Measurements from ENCODE around the gene ZNF668. TPM values are rescaled to one million over a fixed set of nuclear protein-coding genes. Genes with fewer than 3 reads are reported as not detected.

Gene ZNF668
- 1 to 10 TPM; 6.9 to 7.8 TPM for total RNA-seq

- H3K36me3 Mint-ChIP-seq (ENCODE audit: insufficient read depth in 2 of 2) = peaks cover 2 to 8% of the 10 kb centered on the region in 2 donors
These were observed at the start of gene ZNF668, which contains the start of gene ZNF646 for GRCh38 chr16:31073970-31074813. Gene ZNF668, minus strand, starts transcription at chr16:31074240. Its CDS starts 9,781 bp downstream, at chr16:31064459. Gene ZNF646, plus strand, starts transcription at chr16:31074422. Its CDS starts 1,903 bp downstream, at chr16:31076325.

GRCh38 chr16:31120129-31120528 is 46.1 kb upstream of the ZNF668 start:
- no peak for DNase-seq
- Mint-ChIP-seq H3K4me1 (ENCODE audit: low read depth) (peaks cover 23% of the 10 kb centered on the region), H3K4me3 (no peak overlapping the region), H3K9me3 (no peaks in the 10 kb centered on the region), H3K27ac (no peak overlapping the region), H3K36me3 (ENCODE audit: insufficient read depth in 2 of 2) (peaks cover 4 to 17% of the 10 kb centered on the region in 2 donors), H3K27me3 (ENCODE audit: low read depth) (no peaks in the 10 kb centered on the region)
- ATAC-seq (replicated peaks in 1 of 2) = no peak

More at GRCh38 chr16:31073970-31074813, at the start of gene ZNF668, which contains the start of gene ZNF646:
- ATAC-seq (replicated peaks in 1 of 2) = peak; percentile 82 to 83
- DNase-seq = peak; percentile 97 to 99
- Mint-ChIP-seq H3K27ac (peak within 1 kb of the TSS; percentile 93), H3K4me3 (peak within 1 kb of the TSS; percentile 90 to 100), H3K4me1 (ENCODE audit: low read depth) (peaks cover 40% of the 10 kb centered on the region), H3K9me3 (no peaks in the 10 kb centered on the region), H3K27me3 (ENCODE audit: low read depth) (no peaks in the 10 kb centered on the region)

GRCh38 chr16:31118223-31119155 is 44.4 kb upstream of the ZNF668 start:
- DNase-seq (no peak), ATAC-seq (replicated peaks in 1 of 2) (no peak)
- Mint-ChIP-seq H3K4me3 (peak overlapping the region; percentile 82), H3K36me3 (ENCODE audit: insufficient read depth in 2 of 2) (peaks cover 4 to 18% of the 10 kb centered on the region in 2 donors), H3K27ac (peak overlapping the region; percentile 71), H3K9me3 (no peaks in the 10 kb centered on the region), H3K4me1 (ENCODE audit: low read depth) (peaks cover 36% of the 10 kb centered on the region), H3K27me3 (ENCODE audit: low read depth) (no peaks in the 10 kb centered on the region)

- DNase-seq = peak; percentile 97 to 99
- H3K9me3 Mint-ChIP-seq = no peaks in the 10 kb centered on the region
- peaks cover 38% of the 10 kb centered on the region for H3K4me1 Mint-ChIP-seq (ENCODE audit: low read depth)
- H3K4me3 Mint-ChIP-seq = peak within 1 kb of the TSS; percentile 82
- peaks cover 4 to 18% of the 10 kb centered on the region in 2 donors for H3K36me3 Mint-ChIP-seq (ENCODE audit: insufficient read depth in 2 of 2)
- H3K27ac Mint-ChIP-seq = peak within 1 kb of the TSS; percentile 71
- H3K27me3 Mint-ChIP-seq (ENCODE audit: low read depth) = no peaks in the 10 kb centered on the region
- ATAC-seq (replicated peaks in 1 of 2) = peak; percentile 94 to 95
These were observed 43.6 kb upstream of the ZNF668 start, which contains the start of gene KAT8 for GRCh38 chr16:31117384-31118222. Gene KAT8, plus strand, starts transcription at chr16:31117664. Its CDS starts 18 bp downstream, at chr16:31117682.

- DNase-seq (no peak), ATAC-seq (replicated peaks in 1 of 2) (no peak)
- Mint-ChIP-seq H3K9me3 (no peaks in the 10 kb centered on the region), H3K27me3 (ENCODE audit: low read depth) (no peaks in the 10 kb centered on the region), H3K36me3 (ENCODE audit: insufficient read depth in 2 of 2) (peaks cover 0 to 5% of the 10 kb centered on the region in 2 donors), H3K4me3 (no peak overlapping the region), H3K4me1 (ENCODE audit: low read depth) (peaks cover 40% of the 10 kb centered on the region), H3K27ac (peak overlapping the region; percentile 62)
These were observed 40.4 kb upstream of the ZNF668 start for GRCh38 chr16:31114468-31114867.

- H3K36me3 Mint-ChIP-seq (ENCODE audit: insufficient read depth in 2 of 2) = peaks cover 0 to 1% of the 10 kb centered on the region in 2 donors
- DNase-seq (no peak), ATAC-seq (replicated peaks in 1 of 2) (no peak)
- no peaks in the 10 kb centered on the region for H3K9me3 Mint-ChIP-seq
- no peak overlapping the region for H3K27ac Mint-ChIP-seq
- peaks cover 32% of the 10 kb centered on the region for H3K4me1 Mint-ChIP-seq (ENCODE audit: low read depth)
- H3K4me3 Mint-ChIP-seq = no peak overlapping the region
- H3K27me3 Mint-ChIP-seq (ENCODE audit: low read depth) = no peaks in the 10 kb centered on the region
These were observed 39.4 kb upstream of the ZNF668 start for GRCh38 chr16:31113121-31114120.

GRCh38 chr16:31112711-31113110 is 38.7 kb upstream of the ZNF668 start:
- no peak for ATAC-seq (replicated peaks in 1 of 2)
- peaks cover 29% of the 10 kb centered on the region for H3K4me1 Mint-ChIP-seq (ENCODE audit: low read depth)
- H3K27me3 Mint-ChIP-seq (ENCODE audit: low read depth) = no peaks in the 10 kb centered on the region
- H3K27ac Mint-ChIP-seq = peak overlapping the region; percentile 27
- H3K9me3 Mint-ChIP-seq = no peaks in the 10 kb centered on the region
- H3K4me3 Mint-ChIP-seq = no peak overlapping the region
- no peak for DNase-seq
- H3K36me3 Mint-ChIP-seq (ENCODE audit: insufficient read depth in 2 of 2) = peaks cover 0 to 1% of the 10 kb centered on the region in 2 donors

DNA sequence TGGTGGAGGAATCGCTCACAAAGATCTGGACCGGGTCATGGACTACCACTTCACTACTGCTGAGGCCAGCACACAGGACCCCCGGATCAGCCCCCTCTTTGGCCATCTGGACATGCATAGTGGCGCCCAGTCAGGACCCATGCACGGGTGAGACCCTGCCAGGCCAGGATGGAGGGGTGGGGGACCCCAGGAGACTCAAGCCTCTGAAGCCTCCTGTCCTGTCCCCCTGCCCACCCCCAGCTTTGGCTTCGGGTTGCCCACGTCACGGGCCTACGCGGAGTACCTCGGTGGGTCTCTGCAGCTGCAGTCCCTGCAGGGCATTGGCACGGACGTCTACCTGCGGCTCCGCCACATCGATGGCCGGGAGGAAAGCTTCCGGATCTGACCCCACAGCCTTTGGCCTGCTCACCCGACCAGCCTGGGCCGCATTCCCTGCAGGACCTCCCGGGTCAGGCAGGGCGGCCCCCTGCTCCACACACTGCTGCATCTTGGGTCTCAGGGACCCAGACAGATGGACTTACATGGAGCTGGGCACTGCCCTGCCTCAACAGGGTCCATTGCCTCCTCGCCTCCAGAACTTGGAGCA is 37.9 kb upstream of the ZNF668 start:
- no peaks in the 10 kb centered on the region for H3K9me3 Mint-ChIP-seq
- no peak for DNase-seq
- peaks cover 0 to 1% of the 10 kb centered on the region in 2 donors for H3K36me3 Mint-ChIP-seq (ENCODE audit: insufficient read depth in 2 of 2)
- no peak overlapping the region for H3K27ac Mint-ChIP-seq
- no peak for ATAC-seq (replicated peaks in 1 of 2)
- H3K27me3 Mint-ChIP-seq (ENCODE audit: low read depth) = no peaks in the 10 kb centered on the region
- H3K4me3 Mint-ChIP-seq = no peak overlapping the region
- peaks cover 37% of the 10 kb centered on the region for H3K4me1 Mint-ChIP-seq (ENCODE audit: low read depth)

GRCh38 chr16:31110106-31111034 is 36.3 kb upstream of the ZNF668 start:
- H3K27me3 Mint-ChIP-seq (ENCODE audit: low read depth) = no peaks in the 10 kb centered on the region
- no peak for DNase-seq
- ATAC-seq (replicated peaks in 1 of 2) = no peak
- peak overlapping the region in 1 of 2 donors; percentile 82 for H3K4me3 Mint-ChIP-seq
- no peaks in the 10 kb centered on the region for H3K9me3 Mint-ChIP-seq
- no peak overlapping the region for H3K27ac Mint-ChIP-seq
- H3K4me1 Mint-ChIP-seq (ENCODE audit: low read depth) = peaks cover 42% of the 10 kb centered on the region
- peaks cover 0 to 1% of the 10 kb centered on the region in 2 donors for H3K36me3 Mint-ChIP-seq (ENCODE audit: insufficient read depth in 2 of 2)

GRCh38 chr16:31109622-31110021 is 35.6 kb upstream of the ZNF668 start:
- H3K27me3 Mint-ChIP-seq (ENCODE audit: low read depth) = no peaks in the 10 kb centered on the region
- no peak for DNase-seq
- no peak for ATAC-seq (replicated peaks in 1 of 2)
- H3K9me3 Mint-ChIP-seq = no peaks in the 10 kb centered on the region
- peak overlapping the region; percentile 66 to 82 for H3K4me3 Mint-ChIP-seq
- no peaks in the 10 kb centered on the region for H3K36me3 Mint-ChIP-seq (ENCODE audit: insufficient read depth in 2 of 2)
- peaks cover 38% of the 10 kb centered on the region for H3K4me1 Mint-ChIP-seq (ENCODE audit: low read depth)
- H3K27ac Mint-ChIP-seq = peak overlapping the region; percentile 10

All from activated T-cell treated with anti-CD3 and anti-CD28 coated beads, Interleukin-2, amount 50 U/mL, for 72 hours (primary cell).